Mesenchymal stem cell (in vitro differentiated cells and primary cell): ENCODE results near the gene SLC6A1.
A peak's percentile ranks its signal among the peaks of the same experiment; 100 is the strongest.

ENCODE experiments used
- DNase-seq: peaks from one replicate; pipeline ENCODE4 v3.0.0-alpha.2; 2013
- H2AFZ ChIP-seq: one replicate; pipeline ENCODE4 v1.6.1; 2013; ENCODE audit warnings: low read depth, mild to moderate bottlenecking, control low read depth, inconsistent platforms, low read length, moderate library complexity
- H2AK5ac ChIP-seq: 2 replicates; pipeline ENCODE4 v1.6.1; 2013; ENCODE audit warnings: low read length, moderate library complexity, mild to moderate bottlenecking, inconsistent platforms; ENCODE audit not compliant: severe bottlenecking
- H2BK120ac ChIP-seq: one replicate; pipeline ENCODE4 v1.6.1; 2013; ENCODE audit warnings: low read depth, mild to moderate bottlenecking, inconsistent platforms, low read length, moderate library complexity
- H2BK12ac ChIP-seq, 2 experiments: one replicate each; pipeline ENCODE4 v1.6.1; 2013; ENCODE audit warnings: inconsistent platforms in 2 of 2, low read length in 2 of 2, mild to moderate bottlenecking in 2 of 2, moderate library complexity in 2 of 2, control low read depth in 1 of 2
- H2BK15ac ChIP-seq: one replicate; pipeline ENCODE4 v1.6.1; 2013; ENCODE audit warnings: mild to moderate bottlenecking, low read depth, inconsistent platforms; ENCODE audit not compliant: poor library complexity, severe bottlenecking
- H2BK5ac ChIP-seq: 2 replicates; pipeline ENCODE4 v1.6.1; 2013; ENCODE audit warnings: low read depth, mild to moderate bottlenecking, low read length, control low read depth, inconsistent platforms; ENCODE audit not compliant: poor library complexity, severe bottlenecking
- H3K14ac ChIP-seq, 2 experiments: one replicate each; pipeline ENCODE4 v1.6.1; 2013; ENCODE audit warnings: inconsistent platforms in 2 of 2, low read length in 2 of 2, control low read depth in 1 of 2, mild to moderate bottlenecking in 1 of 2, moderate library complexity in 1 of 2
- H3K18ac ChIP-seq, 2 experiments: one replicate each; pipeline ENCODE4 v1.6.1; 2013; ENCODE audit warnings: inconsistent platforms in 2 of 2, low read length in 2 of 2, control low read depth in 1 of 2, low read depth in 1 of 2, mild to moderate bottlenecking in 1 of 2
- H3K23ac ChIP-seq, 2 experiments: one replicate each; pipeline ENCODE4 v1.6.1; 2013; ENCODE audit warnings: inconsistent platforms in 2 of 2, low read length in 2 of 2, mild to moderate bottlenecking in 2 of 2, moderate library complexity in 2 of 2, control low read depth in 1 of 2
- H3K27ac ChIP-seq: 2 replicates; pipeline ENCODE4 v1.5.1; 2013; ENCODE audit warnings: mild to moderate bottlenecking, moderate library complexity, low read length, control low read depth, inconsistent platforms; ENCODE audit not compliant: poor library complexity, severe bottlenecking
- H3K27me3 ChIP-seq, 2 experiments: 2 replicates each; pipeline versions ENCODE4 v1.6.1 to v1.7.0; 2013; ENCODE audit warnings: low read length in 2 of 2, mild to moderate bottlenecking in 2 of 2, moderate library complexity in 2 of 2, control low read depth in 1 of 2, inconsistent platforms in 1 of 2; ENCODE audit not compliant: control insufficient read depth in 1 of 2, insufficient read depth in 1 of 2
- H3K36me3 ChIP-seq, 2 experiments: 2 replicates each; pipeline versions ENCODE4 v1.6.1 to v1.7.0; 2013; ENCODE audit warnings: low read length in 2 of 2, control low read depth in 1 of 2, inconsistent platforms in 1 of 2, low read depth in 1 of 2, mild to moderate bottlenecking in 1 of 2; ENCODE audit not compliant: insufficient read depth in 2 of 2, control insufficient read depth in 1 of 2
- H3K4ac ChIP-seq, 2 experiments: one replicate each; pipeline ENCODE4 v1.6.1; 2013; ENCODE audit warnings: inconsistent platforms in 2 of 2, low read length in 2 of 2, mild to moderate bottlenecking in 2 of 2, moderate library complexity in 2 of 2, control low read depth in 1 of 2, low read depth in 1 of 2
- H3K4me1 ChIP-seq: 2 replicates; pipeline ENCODE4 v1.6.1; 2013; ENCODE audit warnings: low read depth, low read length, control low read depth; ENCODE audit not compliant: control insufficient read depth, insufficient read depth
- H3K4me2 ChIP-seq: 2 replicates; pipeline ENCODE4 v1.6.1; 2013; ENCODE audit warnings: low read length, mild to moderate bottlenecking, inconsistent platforms; ENCODE audit not compliant: poor library complexity, severe bottlenecking
- H3K4me3 ChIP-seq, 2 experiments: 2 replicates each; pipeline versions ENCODE4 v1.5.1 to v1.7.0; 2013; ENCODE audit warnings: low read length in 2 of 2, mild to moderate bottlenecking in 2 of 2, control low read depth in 1 of 2, low read depth in 1 of 2; ENCODE audit not compliant: insufficient read depth in 1 of 2
- H3K79me1 ChIP-seq: replicated peaks from 2 replicates; pipeline ENCODE4 v1.6.1; 2013; ENCODE audit warnings: mild to moderate bottlenecking, control low read depth, low read length, inconsistent platforms; ENCODE audit not compliant: poor library complexity, severe bottlenecking
- H3K9ac ChIP-seq: 2 replicates; pipeline ENCODE4 v1.7.0; 2013; ENCODE audit warnings: mild to moderate bottlenecking, low read length, moderate library complexity
- H3K9me3 ChIP-seq: 2 replicates; pipeline ENCODE4 v1.7.0; 2013; ENCODE audit warnings: mild to moderate bottlenecking, low read length; ENCODE audit not compliant: control insufficient read depth
- H4K8ac ChIP-seq: one replicate; pipeline ENCODE4 v1.6.1; 2013; ENCODE audit warnings: inconsistent platforms, mild to moderate bottlenecking, low read length, moderate library complexity
- H4K91ac ChIP-seq: one replicate; pipeline ENCODE4 v1.6.1; 2013; ENCODE audit warnings: mild to moderate bottlenecking, low read length, inconsistent platforms
- WGBS: methylation state at CpG from one replicate; pipeline ENCODE4 v1.1.7; 2013; ENCODE audit warnings: mixed read lengths; 5-methylcytosine and 5-hydroxymethylcytosine counted together

The SLC6A1 gene

DNA sequence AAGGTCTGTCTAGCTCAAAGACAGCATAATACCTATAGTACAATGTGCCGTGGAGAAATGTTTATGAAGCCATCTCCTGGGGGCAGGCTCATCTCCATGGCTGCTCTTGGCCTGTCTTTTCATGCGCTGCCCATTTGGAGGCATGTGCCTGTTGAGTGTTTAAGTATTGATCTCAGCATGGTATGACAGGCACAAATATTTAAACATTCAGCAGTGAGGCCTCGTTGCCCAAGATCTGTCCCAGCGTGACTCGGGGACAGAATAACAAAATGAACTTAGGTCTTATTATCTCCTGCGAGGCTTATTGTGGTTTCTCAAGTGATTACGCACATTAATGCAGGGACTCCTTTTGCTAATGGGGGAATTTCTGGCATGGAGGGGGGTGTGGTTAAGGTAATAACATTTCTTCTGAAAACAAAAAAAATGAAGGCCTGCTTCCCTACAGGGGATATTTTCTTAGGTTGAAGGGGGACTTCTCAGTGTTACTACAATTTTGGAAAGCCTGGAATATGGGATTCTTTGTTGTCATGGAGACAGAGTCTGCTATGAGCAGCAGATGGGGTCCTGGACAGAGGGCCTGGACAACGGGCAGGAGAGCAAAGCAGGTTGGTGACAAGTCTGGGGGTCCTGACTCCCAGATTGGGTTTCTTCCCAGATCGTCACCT lies 4.4 kb upstream of the SLC6A1 start:
- Histone ChIP-seq H3K27ac (no peak overlapping the region), H3K36me3 (no peaks in the 10 kb centered on the region), H3K27me3 (peaks cover 55 to 72% of the 10 kb centered on the region in 2 experiments), H2BK5ac (no peak overlapping the region), H2BK12ac (no peak overlapping the region), H3K9ac (no peak overlapping the region), H2AK5ac (no peak overlapping the region), H3K4me3 (no peak overlapping the region), H3K23ac (no peak overlapping the region), H4K91ac (no peak overlapping the region), H3K4me1 (peaks cover 10% of the 10 kb centered on the region), H2BK120ac (no peak overlapping the region), H2AFZ (no peak overlapping the region), H3K9me3 (peaks cover 2% of the 10 kb centered on the region), H3K14ac (no peak overlapping the region), H2BK15ac (no peak overlapping the region), H4K8ac (no peak overlapping the region), H3K18ac (no peak overlapping the region), H3K4ac (no peak overlapping the region), H3K79me1 (no peaks in the 10 kb centered on the region), H3K4me2 (no peak overlapping the region)
- no peak for DNase-seq
- 78% methylated on average over 9 of the region's 9 CpGs for WGBS

DNA sequence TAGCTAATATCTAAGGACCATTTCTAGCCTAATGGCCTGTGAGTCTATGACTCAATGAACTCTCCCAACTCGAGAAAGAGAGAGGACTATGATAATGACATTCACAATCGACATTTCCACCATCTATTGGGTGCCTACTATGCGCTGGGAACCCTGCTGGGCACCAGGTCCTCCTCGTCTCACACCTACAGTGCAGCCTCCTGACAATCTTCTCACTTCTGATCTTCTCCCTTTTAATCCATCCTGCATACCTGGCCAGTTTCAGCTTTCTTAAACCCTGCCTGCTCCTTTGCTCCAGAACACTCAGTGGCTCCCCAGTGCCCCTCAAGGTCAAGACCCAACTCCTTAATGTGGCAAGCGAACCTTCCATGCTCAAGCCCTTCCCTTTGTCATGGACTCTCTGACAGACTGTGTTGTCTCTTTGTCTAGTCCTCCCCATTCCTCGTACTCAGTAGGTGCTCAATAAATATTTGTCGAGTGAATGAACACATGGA lies 3.5 kb upstream of the SLC6A1 start:
- no peak overlapping the region for H3K4me2 ChIP-seq
- no peak overlapping the region for H2AK5ac ChIP-seq
- peaks cover 10% of the 10 kb centered on the region for H3K4me1 ChIP-seq
- no peak overlapping the region for H3K23ac ChIP-seq
- H2AFZ ChIP-seq = no peak overlapping the region
- H3K36me3 ChIP-seq = no peaks in the 10 kb centered on the region
- no peak overlapping the region for H3K27ac ChIP-seq
- H2BK5ac ChIP-seq = no peak overlapping the region
- DNase-seq = no peak
- H3K9me3 ChIP-seq = peaks cover 2% of the 10 kb centered on the region
- 49% methylated on average over 6 of the region's 7 CpGs for WGBS
- no peak overlapping the region for H4K8ac ChIP-seq
- no peak overlapping the region for H2BK120ac ChIP-seq
- H4K91ac ChIP-seq = no peak overlapping the region
- no peak overlapping the region for H2BK12ac ChIP-seq
- H3K9ac ChIP-seq = no peak overlapping the region
- no peak overlapping the region for H3K14ac ChIP-seq
- H3K79me1 ChIP-seq = no peaks in the 10 kb centered on the region
- H2BK15ac ChIP-seq = no peak overlapping the region
- H3K18ac ChIP-seq = no peak overlapping the region
- H3K4me3 ChIP-seq = no peak overlapping the region
- H3K4ac ChIP-seq = no peak overlapping the region
- peaks cover 64 to 81% of the 10 kb centered on the region in 2 experiments for H3K27me3 ChIP-seq

DNA sequence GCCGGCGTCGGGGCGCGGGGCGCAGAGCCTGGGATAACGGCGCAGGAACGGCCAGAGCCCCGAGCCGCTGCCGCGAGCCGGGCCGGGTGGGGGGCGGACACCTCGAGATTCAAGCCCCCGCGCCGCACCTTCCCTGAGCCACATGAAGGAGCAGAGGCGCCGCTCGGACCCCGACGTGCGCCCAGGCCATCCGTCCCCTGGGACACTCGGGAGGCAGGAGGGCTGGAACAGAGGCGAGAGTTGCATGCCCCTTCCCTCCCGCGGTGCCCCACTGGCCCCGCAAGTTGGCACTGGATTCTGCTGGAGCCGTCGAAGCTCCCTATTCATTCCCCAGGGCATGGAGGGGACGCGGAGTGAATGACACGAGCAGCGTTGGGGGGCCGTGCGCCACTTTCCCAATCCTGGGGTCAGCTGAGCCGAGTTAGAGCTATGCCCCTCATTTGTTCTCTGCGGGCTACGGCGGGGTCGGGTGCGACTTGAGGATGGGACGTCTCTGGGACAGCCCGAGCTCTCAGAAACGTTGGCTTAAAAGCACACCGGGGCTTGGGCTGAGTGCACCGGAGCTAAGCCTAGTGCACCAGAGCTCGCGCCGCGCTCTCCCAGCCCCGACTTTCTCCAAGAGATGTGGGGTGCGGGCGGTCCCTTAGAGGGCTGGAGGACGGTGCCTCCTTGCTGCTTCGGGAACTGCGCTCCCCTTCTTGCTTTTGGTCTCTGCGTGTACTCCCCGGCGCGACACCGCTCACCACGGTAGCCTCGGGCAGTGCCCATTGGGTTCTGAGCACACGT lies 588 bp downstream of the SLC6A1 start:
- Histone ChIP-seq H2BK15ac (no peak overlapping the region), H3K36me3 (peaks cover 0 to 2% of the 10 kb centered on the region in 2 experiments), H4K91ac (no peak overlapping the region), H2AFZ (no peak overlapping the region), H3K79me1 (no peaks in the 10 kb centered on the region), H3K9me3 (peaks cover 2% of the 10 kb centered on the region), H4K8ac (no peak overlapping the region), H2BK120ac (no peak overlapping the region), H3K4me1 (peaks cover 10% of the 10 kb centered on the region), H3K4ac (no peak overlapping the region), H3K27ac (no peak overlapping the region), H3K4me3 (peak overlapping the region in 1 of 2 experiments; percentile 38), H2BK12ac (no peak overlapping the region), H3K14ac (no peak overlapping the region), H3K4me2 (peak overlapping the region; percentile 49), H3K9ac (no peak overlapping the region), H2AK5ac (no peak overlapping the region), H3K27me3 (peaks cover 84 to 94% of the 10 kb centered on the region in 2 experiments), H3K23ac (no peak overlapping the region), H2BK5ac (no peak overlapping the region), H3K18ac (no peak overlapping the region)
- 14% methylated on average over 68 of the region's 69 CpGs for WGBS
- no peak for DNase-seq

DNA sequence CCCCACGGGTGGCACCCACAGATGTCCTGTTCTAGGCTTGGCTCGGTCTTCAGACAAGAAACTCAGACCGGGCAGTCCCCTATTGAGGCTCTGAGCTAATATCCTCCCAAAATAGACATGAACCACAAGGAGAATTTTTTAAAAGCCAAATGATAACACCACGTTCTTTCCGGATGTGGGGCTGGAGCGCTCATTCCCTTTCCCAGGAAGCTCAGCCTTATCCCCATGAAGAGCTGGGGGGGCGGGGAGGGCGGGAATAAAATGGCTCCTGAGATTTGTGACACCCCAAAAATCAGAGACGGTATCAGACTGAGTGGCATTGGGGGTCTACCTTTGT lies 1.1 kb downstream of the SLC6A1 start:
- no peak overlapping the region for H3K4me2 ChIP-seq
- H2BK12ac ChIP-seq = no peak overlapping the region
- no peak overlapping the region for H3K4ac ChIP-seq
- H4K8ac ChIP-seq = no peak overlapping the region
- no peak overlapping the region for H2BK15ac ChIP-seq
- no peaks in the 10 kb centered on the region for H3K79me1 ChIP-seq
- H3K14ac ChIP-seq = no peak overlapping the region
- H3K9ac ChIP-seq = no peak overlapping the region
- no peak overlapping the region for H3K27ac ChIP-seq
- no peak overlapping the region for H3K23ac ChIP-seq
- no peak for DNase-seq
- WGBS = 33% methylated on average over 9 of the region's 9 CpGs
- H4K91ac ChIP-seq = no peak overlapping the region
- peaks cover 0 to 2% of the 10 kb centered on the region in 2 experiments for H3K36me3 ChIP-seq
- H2AK5ac ChIP-seq = no peak overlapping the region
- no peak overlapping the region for H2BK120ac ChIP-seq
- H2BK5ac ChIP-seq = no peak overlapping the region
- peaks cover 2% of the 10 kb centered on the region for H3K9me3 ChIP-seq
- no peak overlapping the region for H3K18ac ChIP-seq
- peaks cover 10% of the 10 kb centered on the region for H3K4me1 ChIP-seq
- peaks cover 85 to 95% of the 10 kb centered on the region in 2 experiments for H3K27me3 ChIP-seq
- H3K4me3 ChIP-seq = peak overlapping the region in 1 of 2 experiments; percentile 8
- no peak overlapping the region for H2AFZ ChIP-seq
